ENCODE data around the gene DUOX2. TPM values are rescaled to one million over a fixed set of nuclear protein-coding genes. Genes with fewer than 3 reads are reported as not detected.
"Not testable (repeated sequence)": the region's sequence is repeated elsewhere in the genome, so short reads cannot be mapped to it uniquely, and the experiment has no call there.

Gene DUOX2
- total and polyA plus RNA-seq, 4 donors: 0.08 to 0.11 TPM; not detected in 2

DNA sequence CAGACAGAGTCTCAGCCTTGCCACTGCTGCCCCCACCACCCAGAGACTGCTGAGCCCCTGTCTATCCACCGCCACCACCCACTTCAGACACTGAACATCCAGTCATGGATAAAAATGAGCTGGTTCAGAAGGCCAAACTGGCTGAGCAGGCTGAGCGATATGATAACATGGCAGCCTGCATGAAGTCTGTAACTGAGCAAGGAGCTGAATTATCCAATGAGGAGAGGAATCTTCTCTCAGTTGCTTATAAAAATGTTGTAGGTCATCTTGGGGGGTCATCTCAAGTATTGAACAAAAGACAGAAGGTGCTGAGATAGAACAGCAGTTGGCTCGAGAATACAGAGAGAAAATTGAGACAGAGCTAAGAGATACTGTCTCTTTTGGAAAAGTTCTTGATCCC lies 61.3 kb downstream of the DUOX2 start:
- H3K27ac ChIP-seq (ENCODE audit: low read depth, low read length); H3K27me3 ChIP-seq (ENCODE audit: control insufficient read depth, insufficient read depth, low read length); H3K9me3 ChIP-seq (ENCODE audit: control insufficient read depth, insufficient read depth, low read length); H3K4me1 ChIP-seq (ENCODE audit: control insufficient read depth, insufficient read depth, low read length); DNase-seq (ENCODE audit: low read depth in 4 of 6, low spot score in 6 of 6); H3K36me3 ChIP-seq (ENCODE audit: control insufficient read depth, insufficient read depth, low read length); H3K4me3 ChIP-seq (ENCODE audit: low read depth, low read length): not testable (repeated sequence)
- 100% methylated on average over 2 of the region's 3 CpGs for WGBS (ENCODE audit: insufficient coverage)

DNA sequence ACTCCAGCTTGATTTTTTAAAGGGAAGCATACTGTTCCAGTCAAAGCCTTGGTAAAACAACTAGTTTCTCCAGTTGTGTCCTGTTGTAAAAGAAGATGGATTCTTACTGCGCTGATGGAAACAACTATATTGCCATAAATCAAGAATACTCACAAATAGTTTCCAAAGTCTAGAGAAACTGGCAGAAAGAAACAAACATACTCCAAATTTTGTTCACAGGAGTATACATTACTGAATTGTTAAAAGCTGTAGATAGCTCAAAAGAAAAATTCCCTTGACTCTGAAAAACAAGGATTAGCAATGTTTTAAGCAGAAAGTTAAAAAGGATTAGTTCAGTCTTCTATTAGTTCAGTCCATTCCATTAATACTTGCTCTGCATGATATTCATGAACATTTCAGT lies 63.4 kb downstream of the DUOX2 start:
- H3K4me1 ChIP-seq (ENCODE audit: control insufficient read depth, insufficient read depth, low read length): no peaks in the 10 kb centered on the region
- no peak overlapping the region for H3K27ac ChIP-seq (ENCODE audit: low read depth, low read length)
- WGBS (ENCODE audit: insufficient coverage): no CpG with 5 or more reads among the region's 1 CpG
- DNase-seq (ENCODE audit: low read depth in 4 of 6, low spot score in 6 of 6): no peak
- peaks cover 12% of the 10 kb centered on the region for H3K36me3 ChIP-seq (ENCODE audit: control insufficient read depth, insufficient read depth, low read length)
- peaks cover 10% of the 10 kb centered on the region for H3K9me3 ChIP-seq (ENCODE audit: control insufficient read depth, insufficient read depth, low read length)
- H3K4me3 ChIP-seq (ENCODE audit: low read depth, low read length): no peak overlapping the region
- no peaks in the 10 kb centered on the region for H3K27me3 ChIP-seq (ENCODE audit: control insufficient read depth, insufficient read depth, low read length)

DNA sequence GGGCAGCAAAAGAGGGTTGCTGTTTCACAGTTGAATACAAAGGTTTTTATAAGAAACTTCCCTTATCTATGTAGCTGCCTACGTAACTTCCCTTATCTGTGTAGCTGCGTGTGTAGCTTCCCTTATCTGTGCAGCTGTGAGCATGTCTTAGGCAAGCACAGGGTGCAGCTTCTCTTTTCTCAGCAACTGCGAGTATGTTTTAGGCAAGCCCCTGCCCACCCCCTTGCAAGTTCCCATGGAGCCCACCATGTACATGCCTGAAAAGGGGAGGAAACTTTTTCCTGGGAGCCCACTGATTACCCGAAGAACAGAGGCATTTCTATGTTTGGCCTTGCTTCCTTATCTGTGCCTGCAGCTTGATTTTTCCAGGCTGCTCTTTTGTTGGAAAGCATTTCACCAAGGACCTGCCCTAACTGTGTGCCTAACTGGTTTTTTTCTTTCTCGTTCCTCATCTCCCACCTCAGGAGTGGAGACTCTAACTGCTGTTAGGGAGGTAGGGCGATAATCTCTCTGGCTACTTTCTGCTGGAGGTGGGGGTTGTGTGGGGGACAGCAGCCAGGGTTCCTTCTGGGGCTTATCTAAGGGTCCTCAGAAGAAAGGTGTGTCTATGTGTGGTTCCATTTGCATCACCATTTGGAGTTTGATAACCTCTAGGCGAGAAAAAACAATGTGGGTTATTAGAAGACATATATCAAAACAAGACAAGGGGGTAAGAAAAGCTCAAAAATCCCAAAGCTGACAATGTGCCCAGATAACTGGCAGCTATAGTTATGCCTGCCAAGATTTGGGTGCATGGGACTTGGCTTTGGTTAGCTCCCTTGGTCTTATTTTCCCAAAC lies 65.0 kb downstream of the DUOX2 start:
- no peaks in the 10 kb centered on the region for H3K27me3 ChIP-seq (ENCODE audit: control insufficient read depth, insufficient read depth, low read length)
- H3K36me3 ChIP-seq (ENCODE audit: control insufficient read depth, insufficient read depth, low read length): peaks cover 12% of the 10 kb centered on the region
- H3K4me3 ChIP-seq (ENCODE audit: low read depth, low read length): no peak overlapping the region
- H3K27ac ChIP-seq (ENCODE audit: low read depth, low read length): no peak overlapping the region
- 96% methylated on average over 4 of the region's 7 CpGs for WGBS (ENCODE audit: insufficient coverage)
- DNase-seq (ENCODE audit: low read depth in 4 of 6, low spot score in 6 of 6): no peak
- H3K4me1 ChIP-seq (ENCODE audit: control insufficient read depth, insufficient read depth, low read length): no peaks in the 10 kb centered on the region
- H3K9me3 ChIP-seq (ENCODE audit: control insufficient read depth, insufficient read depth, low read length): peaks cover 10% of the 10 kb centered on the region

DNA sequence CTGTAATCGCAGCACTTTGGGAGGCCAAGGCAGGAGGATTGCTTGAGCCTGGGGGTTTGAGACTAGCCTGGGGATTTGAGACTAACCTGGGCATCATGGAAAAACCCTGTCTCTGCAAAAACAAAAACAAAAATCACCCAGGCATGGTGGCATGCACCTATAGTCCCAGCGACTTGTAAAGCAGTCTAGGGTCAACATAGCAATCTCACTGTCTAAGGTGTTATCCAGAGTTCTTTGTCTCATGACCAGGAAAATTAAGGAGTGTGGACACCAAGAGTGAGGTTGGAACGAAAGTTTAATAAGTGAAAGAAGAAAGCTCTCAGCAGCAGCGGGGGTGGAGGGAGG lies 65.6 kb downstream of the DUOX2 start:
- Histone ChIP-seq H3K9me3 (ENCODE audit: control insufficient read depth, insufficient read depth, low read length) (peaks cover 10% of the 10 kb centered on the region), H3K36me3 (ENCODE audit: control insufficient read depth, insufficient read depth, low read length) (peaks cover 12% of the 10 kb centered on the region)
- DNase-seq (ENCODE audit: low read depth in 4 of 6, low spot score in 6 of 6); H3K4me1 ChIP-seq (ENCODE audit: control insufficient read depth, insufficient read depth, low read length); H3K27me3 ChIP-seq (ENCODE audit: control insufficient read depth, insufficient read depth, low read length); H3K27ac ChIP-seq (ENCODE audit: low read depth, low read length); H3K4me3 ChIP-seq (ENCODE audit: low read depth, low read length): not testable (repeated sequence)
- 83% methylated on average over 2 of the region's 4 CpGs for WGBS (ENCODE audit: insufficient coverage)

DNA sequence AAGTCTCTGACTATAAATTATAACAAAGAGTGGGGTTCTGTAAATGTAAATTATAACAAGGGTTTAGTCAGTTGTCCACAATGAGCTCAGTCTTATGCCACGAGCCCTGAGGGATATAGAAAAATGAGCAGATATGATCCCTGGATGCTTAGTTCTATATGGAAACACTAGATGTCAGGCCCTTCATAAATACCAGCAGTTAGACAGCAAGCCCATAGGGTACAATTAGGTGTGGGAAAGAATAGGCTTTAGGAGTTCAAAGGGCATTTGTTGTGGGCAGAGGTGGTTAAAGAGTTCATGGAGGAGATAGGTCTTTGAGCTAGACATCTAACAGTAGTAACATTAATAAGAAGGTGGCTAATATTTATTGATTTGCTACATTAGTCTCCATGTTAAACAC lies 69.7 kb downstream of the DUOX2 start:
- WGBS (ENCODE audit: insufficient coverage): no CpG with 5 or more reads among the region's 1 CpG
- H3K9me3 ChIP-seq (ENCODE audit: control insufficient read depth, insufficient read depth, low read length); H3K4me3 ChIP-seq (ENCODE audit: low read depth, low read length); H3K4me1 ChIP-seq (ENCODE audit: control insufficient read depth, insufficient read depth, low read length); H3K27me3 ChIP-seq (ENCODE audit: control insufficient read depth, insufficient read depth, low read length); DNase-seq (ENCODE audit: low read depth in 4 of 6, low spot score in 6 of 6); H3K27ac ChIP-seq (ENCODE audit: low read depth, low read length): not testable (repeated sequence)
- peaks cover 12% of the 10 kb centered on the region for H3K36me3 ChIP-seq (ENCODE audit: control insufficient read depth, insufficient read depth, low read length)

DNA sequence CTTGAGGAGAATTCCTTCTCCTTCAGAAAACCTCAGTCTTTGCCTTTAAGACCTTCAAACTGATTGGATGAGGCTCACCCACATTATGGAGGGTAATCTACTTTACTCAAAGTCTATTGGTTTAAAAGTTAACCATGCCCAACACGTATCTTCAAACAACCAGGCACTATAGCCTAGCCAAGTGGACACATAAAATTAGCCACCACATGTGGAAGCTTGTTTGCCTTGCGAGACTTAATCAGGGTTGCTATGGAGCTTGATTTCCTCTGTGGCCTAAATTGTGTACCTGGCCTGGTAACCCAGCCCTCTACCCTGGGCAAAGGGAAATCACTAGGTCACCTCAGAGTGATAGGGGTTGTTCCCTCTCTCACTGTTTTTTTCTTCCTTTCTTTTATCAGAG lies 71.1 kb downstream of the DUOX2 start:
- WGBS (ENCODE audit: insufficient coverage): no CpG with 5 or more reads among the region's 2 CpGs
- DNase-seq (ENCODE audit: low read depth in 4 of 6, low spot score in 6 of 6); H3K9me3 ChIP-seq (ENCODE audit: control insufficient read depth, insufficient read depth, low read length): not testable (repeated sequence)

More for the DNA sequence above, 71.1 kb downstream of the DUOX2 start:
- H3K27ac ChIP-seq (ENCODE audit: low read depth, low read length); H3K36me3 ChIP-seq (ENCODE audit: control insufficient read depth, insufficient read depth, low read length); H3K4me3 ChIP-seq (ENCODE audit: low read depth, low read length); H3K27me3 ChIP-seq (ENCODE audit: control insufficient read depth, insufficient read depth, low read length); H3K4me1 ChIP-seq (ENCODE audit: control insufficient read depth, insufficient read depth, low read length): not testable (repeated sequence)

Small RNA genes within 50 kb of the gene (small RNA-seq; reads per million reads assigned to genes)
- gene RF00019 (ENCODE audit: low replicate concordance): not detected

Other genes with a start within 250 kb of the DUOX2 start
- not detected for gene TERB2, start 157.5 kb downstream of the DUOX2 start, total RNA-seq
- gene TERB2, start 157.5 kb downstream of the DUOX2 start, polyA plus RNA-seq (ENCODE audit: insufficient read length in 2 of 2): not detected
- 10 to 100 TPM; 13.5 to 24.6 TPM for gene SORD, start 91.0 kb downstream of the DUOX2 start, total RNA-seq
- 10 to 100 TPM; 21.0 to 22.7 TPM for gene SORD, start 91.0 kb downstream of the DUOX2 start, polyA plus RNA-seq (ENCODE audit: insufficient read length in 2 of 2)
- gene DUOXA2, start 154 bp upstream of the DUOX2 start, total RNA-seq: not detected
- gene DUOXA2, start 154 bp upstream of the DUOX2 start, polyA plus RNA-seq (ENCODE audit: insufficient read length in 2 of 2): under 1 TPM in 1 of 2 donors, not detected in 1; 0.11 TPM
- under 1 TPM in 1 of 2 donors, not detected in 1; 0.11 TPM for gene DUOXA1, start 15.7 kb upstream of the DUOX2 start, total RNA-seq
- gene DUOXA1, start 15.7 kb upstream of the DUOX2 start, polyA plus RNA-seq (ENCODE audit: insufficient read length in 2 of 2): not detected
- gene DUOX1, start 15.8 kb upstream of the DUOX2 start, total RNA-seq: under 1 TPM; under 0.01 to 0.22 TPM
- gene DUOX1, start 15.8 kb upstream of the DUOX2 start, polyA plus RNA-seq (ENCODE audit: insufficient read length in 2 of 2): 1 to 10 TPM; 3.3 to 7.1 TPM
- 10 to 100 TPM; 15.2 to 29.1 TPM for gene SHF, start 73.8 kb upstream of the DUOX2 start, total RNA-seq
- gene SHF, start 73.8 kb upstream of the DUOX2 start, polyA plus RNA-seq (ENCODE audit: insufficient read length in 2 of 2): 10 to 100 TPM; 60.1 to 73.3 TPM
- not detected for gene SLC28A2, start 138.1 kb upstream of the DUOX2 start, total RNA-seq
- gene SLC28A2, start 138.1 kb upstream of the DUOX2 start, polyA plus RNA-seq (ENCODE audit: insufficient read length in 2 of 2): under 1 TPM in 1 of 2 donors, not detected in 1; 0.32 TPM